Neural crest cell (in vitro differentiated cells): ENCODE results near the gene DOCK10. TPM values are rescaled to one million over a fixed set of nuclear protein-coding genes. Genes with fewer than 3 reads are reported as not detected.

Source experiments
- DNase-seq: peaks from one replicate; pipeline ENCODE4 v3.0.0; 2021; ENCODE audit warnings: low read depth, mixed read lengths, low spot score
- H3K27ac Mint-ChIP-seq: one replicate; pipeline ENCODE4 v1.8.0; 2021; ENCODE audit warnings: mild to moderate bottlenecking, mixed read lengths; ENCODE audit not compliant: unreplicated experiment
- H3K27me3 Mint-ChIP-seq: 2 replicates; pipeline ENCODE4 v1.8.0; 2021; ENCODE audit warnings: low read depth, mild to moderate bottlenecking, mixed read lengths
- H3K36me3 Mint-ChIP-seq: 2 replicates; pipeline ENCODE4 v1.8.0; 2021; ENCODE audit warnings: low read depth, mild to moderate bottlenecking, mixed read lengths
- H3K4me1 Mint-ChIP-seq: 2 replicates; pipeline ENCODE4 v1.8.0; 2021; ENCODE audit warnings: mixed read lengths
- H3K4me3 Mint-ChIP-seq: one replicate; pipeline ENCODE4 v1.8.0; 2021; ENCODE audit warnings: mild to moderate bottlenecking, mixed read lengths
- H3K9me3 Mint-ChIP-seq: 2 replicates; pipeline ENCODE4 v1.8.0; 2021; ENCODE audit warnings: mixed read lengths
- CTCF ChIP-seq: fragments of 200-600 bp; sonication (generic); conservative IDR thresholded peaks from 2 replicates; pipeline ENCODE4 v1.5.0; 2021; ENCODE audit warnings: antibody characterized with exemption, mild to moderate bottlenecking
- total RNA-seq: library from RNA; stranded (reverse); gene quantifications from 2 replicates; pipeline ENCODE4 v1.2.1, GENCODE V29; 2021

The DOCK10 gene
- total RNA-seq, 1 donor from 2014 or later, result 29.7 TPM

- H3K27me3 Mint-ChIP-seq, result no peaks in the 10 kb centered on the region
- H3K4me1 Mint-ChIP-seq, result peaks cover 4% of the 10 kb centered on the region
- H3K9me3 Mint-ChIP-seq, result peaks cover 2% of the 10 kb centered on the region
- no peak overlapping the region for H3K4me3 Mint-ChIP-seq
- TF ChIP-seq CTCF, result no peak
- no peak overlapping the region for H3K27ac Mint-ChIP-seq
- no peak for DNase-seq
- H3K36me3 Mint-ChIP-seq, result peaks cover 5% of the 10 kb centered on the region
Observed at GRCh38 chr2:224895377-224895776, 146.9 kb downstream of the DOCK10 start.

- H3K4me1 Mint-ChIP-seq, result peaks cover 4% of the 10 kb centered on the region
- H3K27me3 Mint-ChIP-seq, result no peaks in the 10 kb centered on the region
- TF ChIP-seq CTCF, result no peak
- H3K36me3 Mint-ChIP-seq, result peaks cover 5% of the 10 kb centered on the region
- H3K4me3 Mint-ChIP-seq, result no peak overlapping the region
- H3K9me3 Mint-ChIP-seq, result peaks cover 2% of the 10 kb centered on the region
- DNase-seq, result no peak
- no peak overlapping the region for H3K27ac Mint-ChIP-seq
Observed at GRCh38 chr2:224894356-224894755, 147.9 kb downstream of the DOCK10 start.

- no peaks in the 10 kb centered on the region for H3K27me3 Mint-ChIP-seq
- no peak for TF ChIP-seq CTCF
- no peak overlapping the region for H3K4me3 Mint-ChIP-seq
- H3K27ac Mint-ChIP-seq, result no peak overlapping the region
- H3K4me1 Mint-ChIP-seq, result peaks cover 4% of the 10 kb centered on the region
- peaks cover 5% of the 10 kb centered on the region for H3K36me3 Mint-ChIP-seq
- H3K9me3 Mint-ChIP-seq, result peaks cover 2% of the 10 kb centered on the region
- DNase-seq, result no peak
Observed at GRCh38 chr2:224893848-224894247, 148.4 kb downstream of the DOCK10 start.

- H3K27ac Mint-ChIP-seq, result no peak overlapping the region
- no peak for TF ChIP-seq CTCF
- no peak overlapping the region for H3K4me3 Mint-ChIP-seq
- no peaks in the 10 kb centered on the region for H3K4me1 Mint-ChIP-seq
- H3K36me3 Mint-ChIP-seq, result peaks cover 9% of the 10 kb centered on the region
- peaks cover 6% of the 10 kb centered on the region for H3K9me3 Mint-ChIP-seq
- no peak for DNase-seq
- H3K27me3 Mint-ChIP-seq, result no peaks in the 10 kb centered on the region
Observed at GRCh38 chr2:224892574-224893204, 149.6 kb downstream of the DOCK10 start.

GRCh38 chr2:224890372-224890771 is 151.9 kb downstream of the DOCK10 start:
- no peaks in the 10 kb centered on the region for H3K4me1 Mint-ChIP-seq
- no peaks in the 10 kb centered on the region for H3K27me3 Mint-ChIP-seq
- DNase-seq, result no peak
- no peak for TF ChIP-seq CTCF
- peaks cover 6% of the 10 kb centered on the region for H3K9me3 Mint-ChIP-seq
- H3K27ac Mint-ChIP-seq, result no peak overlapping the region
- peaks cover 9% of the 10 kb centered on the region for H3K36me3 Mint-ChIP-seq
- no peak overlapping the region for H3K4me3 Mint-ChIP-seq
